Measurements from ENCODE around the gene LARP1B. TPM values are rescaled to one million over a fixed set of nuclear protein-coding genes. Genes with fewer than 3 reads are reported as not detected.

The LARP1B gene
- total and polyA plus RNA-seq, 2 donors (not counting 1 experiment from before 2014, with no cell fraction given): 16.8 to 17.1 TPM

GRCh38 chr4:128135391-128135790 is 74.3 kb downstream of the LARP1B start:
- H3K4me1 ChIP-seq (ENCODE audit: control insufficient read depth, extremely low read depth, insufficient read depth, low read length): no peaks in the 10 kb centered on the region
- no peak overlapping the region for H2AFZ ChIP-seq (ENCODE audit: low read length)
- H4K20me1 ChIP-seq (ENCODE audit: control insufficient read depth, extremely low read depth, insufficient read depth, low read length): no peaks in the 10 kb centered on the region
- H3K27me3 ChIP-seq (ENCODE audit: control insufficient read depth, insufficient read depth, low read length): no peaks in the 10 kb centered on the region
- H3K9ac ChIP-seq (ENCODE audit: insufficient read depth, low read length): no peak overlapping the region
- no peaks in the 10 kb centered on the region for H3K9me3 ChIP-seq (ENCODE audit: control insufficient read depth, insufficient read depth, low read depth, low read length)
- no peak overlapping the region for H3K27ac ChIP-seq (ENCODE audit: insufficient read depth, low read length)
- no peaks in the 10 kb centered on the region for H3K36me3 ChIP-seq (ENCODE audit: control insufficient read depth, insufficient read depth, low read length)
- no peak overlapping the region for H3K4me3 ChIP-seq (replicated peaks in 1 of 4; ENCODE audit: control extremely low read depth in 1 of 4, insufficient read depth in 1 of 4, low read depth in 3 of 4, low read length in 4 of 4)
- no peak overlapping the region for H3K4me2 ChIP-seq (ENCODE audit: extremely low read depth, insufficient read depth, low read length)
- TF ChIP-seq EZH2 (IDR thresholded peaks at IDR 0.05; ENCODE audit: low read length, missing control alignments) (no peak), CTCF (conservative IDR thresholded peaks at IDR 0.05 in 1 of 2, IDR thresholded peaks at IDR 0.05 in 1 of 2; ENCODE audit: low read depth in 1 of 2, low read length in 2 of 2) (no peak)
- no peaks in the 10 kb centered on the region for H3K79me2 ChIP-seq (ENCODE audit: control insufficient read depth, insufficient read depth, low read length)
- DNase-seq (ENCODE audit: low read depth in 2 of 2): no peak

GRCh38 chr4:128141866-128142265 is 80.8 kb downstream of the LARP1B start:
- Histone ChIP-seq H3K4me2 (ENCODE audit: extremely low read depth, insufficient read depth, low read length) (no peak overlapping the region), H3K9ac (ENCODE audit: insufficient read depth, low read length) (no peak overlapping the region), H3K27ac (ENCODE audit: insufficient read depth, low read length) (no peak overlapping the region), H3K36me3 (ENCODE audit: control insufficient read depth, insufficient read depth, low read length) (no peaks in the 10 kb centered on the region), H3K79me2 (ENCODE audit: control insufficient read depth, insufficient read depth, low read length) (no peaks in the 10 kb centered on the region), H3K4me3 (replicated peaks in 1 of 4; ENCODE audit: control extremely low read depth in 1 of 4, insufficient read depth in 1 of 4, low read depth in 3 of 4, low read length in 4 of 4) (no peak overlapping the region), H2AFZ (ENCODE audit: low read length) (no peak overlapping the region), H3K4me1 (ENCODE audit: control insufficient read depth, extremely low read depth, insufficient read depth, low read length) (no peaks in the 10 kb centered on the region), H3K9me3 (ENCODE audit: control insufficient read depth, insufficient read depth, low read depth, low read length) (no peaks in the 10 kb centered on the region), H3K27me3 (ENCODE audit: control insufficient read depth, insufficient read depth, low read length) (no peaks in the 10 kb centered on the region), H4K20me1 (ENCODE audit: control insufficient read depth, extremely low read depth, insufficient read depth, low read length) (no peaks in the 10 kb centered on the region)
- no peak for TF ChIP-seq EZH2 (IDR thresholded peaks at IDR 0.05; ENCODE audit: low read length, missing control alignments)
- TF ChIP-seq CTCF (conservative IDR thresholded peaks at IDR 0.05 in 1 of 2, IDR thresholded peaks at IDR 0.05 in 1 of 2; ENCODE audit: low read depth in 1 of 2, low read length in 2 of 2): no peak
- no peak for DNase-seq (ENCODE audit: low read depth in 2 of 2)

GRCh38 chr4:128145727-128146126 is 84.6 kb downstream of the LARP1B start:
- no peak overlapping the region for H3K27ac ChIP-seq (ENCODE audit: insufficient read depth, low read length)
- DNase-seq (ENCODE audit: low read depth in 2 of 2): no peak
- H3K79me2 ChIP-seq (ENCODE audit: control insufficient read depth, insufficient read depth, low read length): no peaks in the 10 kb centered on the region
- no peaks in the 10 kb centered on the region for H3K9me3 ChIP-seq (ENCODE audit: control insufficient read depth, insufficient read depth, low read depth, low read length)
- no peak overlapping the region for H2AFZ ChIP-seq (ENCODE audit: low read length)
- no peaks in the 10 kb centered on the region for H3K36me3 ChIP-seq (ENCODE audit: control insufficient read depth, insufficient read depth, low read length)
- no peaks in the 10 kb centered on the region for H3K4me1 ChIP-seq (ENCODE audit: control insufficient read depth, extremely low read depth, insufficient read depth, low read length)
- H3K4me2 ChIP-seq (ENCODE audit: extremely low read depth, insufficient read depth, low read length): no peak overlapping the region
- no peak overlapping the region for H3K4me3 ChIP-seq (replicated peaks in 1 of 4; ENCODE audit: control extremely low read depth in 1 of 4, insufficient read depth in 1 of 4, low read depth in 3 of 4, low read length in 4 of 4)
- H3K9ac ChIP-seq (ENCODE audit: insufficient read depth, low read length): no peak overlapping the region
- no peaks in the 10 kb centered on the region for H4K20me1 ChIP-seq (ENCODE audit: control insufficient read depth, extremely low read depth, insufficient read depth, low read length)
- H3K27me3 ChIP-seq (ENCODE audit: control insufficient read depth, insufficient read depth, low read length): no peaks in the 10 kb centered on the region
- TF ChIP-seq CTCF (conservative IDR thresholded peaks at IDR 0.05 in 1 of 2, IDR thresholded peaks at IDR 0.05 in 1 of 2; ENCODE audit: low read depth in 1 of 2, low read length in 2 of 2) (no peak), EZH2 (IDR thresholded peaks at IDR 0.05; ENCODE audit: low read length, missing control alignments) (no peak)

All from fibroblast of lung (primary cell).